ENCODE results near the gene VEGFB.
A peak's percentile ranks its signal among the peaks of the same experiment; 100 is the strongest.

The VEGFB gene

GRCh38 chr11:64281957-64282770 is 47.8 kb downstream of the VEGFB start:
- Histone ChIP-seq H3K27ac (ENCODE audit: low read length) (no peak overlapping the region), H3K9me3 (ENCODE audit: insufficient read depth, low read length) (no peaks in the 10 kb centered on the region), H3K9ac (ENCODE audit: low read length) (no peak overlapping the region), H3K4me1 (ENCODE audit: low read length) (peaks cover 12% of the 10 kb centered on the region), H3K27me3 (ENCODE audit: low read depth, low read length) (no peaks in the 10 kb centered on the region), H4K20me1 (ENCODE audit: insufficient read depth, low read length) (no peaks in the 10 kb centered on the region), H2AFZ (ENCODE audit: low read depth, low read length) (no peak overlapping the region), H3K79me2 (ENCODE audit: low read length) (peaks cover 10% of the 10 kb centered on the region; the same call in 1 of the 2 replicates), H3K36me3 (replicated peaks; ENCODE audit: low read depth, low read length) (peaks cover 13% of the 10 kb centered on the region), H3K4me2 (ENCODE audit: low read length) (no peak overlapping the region), H3K4me3 (ENCODE audit: low read length) (no peak overlapping the region)
- TF ChIP-seq EZH2phosphoT487 (IDR thresholded peaks at IDR 0.05; ENCODE audit: low read depth) (no peak), CTCF (IDR thresholded peaks at IDR 0.05; ENCODE audit: low read depth, low read length) (no peak)

GRCh38 chr11:64283092-64283491 is 48.7 kb downstream of the VEGFB start:
- no peak for TF ChIP-seq CTCF (IDR thresholded peaks at IDR 0.05; ENCODE audit: low read depth, low read length)
- TF ChIP-seq EZH2phosphoT487 (IDR thresholded peaks at IDR 0.05; ENCODE audit: low read depth), result no peak
- Histone ChIP-seq H3K4me2 (ENCODE audit: low read length) (no peak overlapping the region), H3K36me3 (replicated peaks; ENCODE audit: low read depth, low read length) (peaks cover 13% of the 10 kb centered on the region), H2AFZ (ENCODE audit: low read depth, low read length) (no peak overlapping the region), H3K79me2 (ENCODE audit: low read length) (peaks cover 10% of the 10 kb centered on the region; the same call in 1 of the 2 replicates), H3K9me3 (ENCODE audit: insufficient read depth, low read length) (no peaks in the 10 kb centered on the region), H3K27ac (ENCODE audit: low read length) (no peak overlapping the region), H3K4me3 (ENCODE audit: low read length) (no peak overlapping the region), H3K27me3 (ENCODE audit: low read depth, low read length) (no peaks in the 10 kb centered on the region), H4K20me1 (ENCODE audit: insufficient read depth, low read length) (no peaks in the 10 kb centered on the region), H3K4me1 (ENCODE audit: low read length) (peaks cover 12% of the 10 kb centered on the region), H3K9ac (ENCODE audit: low read length) (no peak overlapping the region)

- Histone ChIP-seq H2AFZ (ENCODE audit: low read depth, low read length) (peak within 1 kb of the TSS; percentile 55; the same call in 1 of the 2 replicates), H4K20me1 (ENCODE audit: insufficient read depth, low read length) (no peaks in the 10 kb centered on the region), H3K27ac (ENCODE audit: low read length) (peak within 1 kb of the TSS; percentile 81), H3K36me3 (replicated peaks; ENCODE audit: low read depth, low read length) (peaks cover 9% of the 10 kb centered on the region), H3K9me3 (ENCODE audit: insufficient read depth, low read length) (no peaks in the 10 kb centered on the region), H3K9ac (ENCODE audit: low read length) (peak within 1 kb of the TSS; percentile 89), H3K79me2 (ENCODE audit: low read length) (peaks cover 10% of the 10 kb centered on the region; the same call in 1 of the 2 replicates), H3K4me3 (ENCODE audit: low read length) (peak within 1 kb of the TSS; percentile 82), H3K4me2 (ENCODE audit: low read length) (peak within 1 kb of the TSS; percentile 86), H3K4me1 (ENCODE audit: low read length) (peaks cover 12% of the 10 kb centered on the region), H3K27me3 (ENCODE audit: low read depth, low read length) (no peaks in the 10 kb centered on the region)
- no peak for TF ChIP-seq EZH2phosphoT487 (IDR thresholded peaks at IDR 0.05; ENCODE audit: low read depth)
- TF ChIP-seq CTCF (IDR thresholded peaks at IDR 0.05; ENCODE audit: low read depth, low read length), result 0 out of 2 replicates have a peak, but pooled peaks have one; percentile 4
These were observed 49.9 kb downstream of the VEGFB start, which contains the start of gene BAD for GRCh38 chr11:64284048-64284961. BAD (minus strand) TSS chr11:64284665; CDS start chr11:64284368, 297 bp downstream.
